SK-N-SH treated with all-trans-retinoic acid at 6 μM for 48 hours (cell line): ENCODE measurements around the gene FASN.

ENCODE experiments used
- ARNTL ChIP-seq: fragments of 450-650 bp; formaldehyde crosslinking; IDR thresholded peaks from 2 replicates; pipeline ENCODE4 v1.5.0; 2020; ENCODE audit warnings: low read depth, mild to moderate bottlenecking, moderate library complexity, borderline replicate concordance
- BACH2 ChIP-seq: fragments of 250-450 bp; sonication (Bioruptor Pico); IDR thresholded peaks from 2 replicates; pipeline ENCODE4 v1.9.0; 2021; ENCODE audit warnings: mild to moderate bottlenecking, borderline replicate concordance
- CSRNP3 ChIP-seq: fragments of 250-450 bp; sonication (Bioruptor Pico); IDR thresholded peaks from 2 replicates; pipeline ENCODE4 v1.5.1; 2021; ENCODE audit warnings: mild to moderate bottlenecking, moderate library complexity
- ISL1 ChIP-seq: fragments of 250-450 bp; sonication (Bioruptor Pico); IDR thresholded peaks from 2 replicates; pipeline ENCODE4 v2.1.2; 2022; ENCODE audit warnings: mild to moderate bottlenecking, moderate library complexity
- OSR1 ChIP-seq: fragments of 250-450 bp; sonication (Bioruptor Pico); IDR thresholded peaks from 2 replicates; pipeline ENCODE4 v1.8.0; 2022; ENCODE audit warnings: moderate library complexity, mild to moderate bottlenecking, inconsistent platforms
- PATZ1 ChIP-seq: fragments of 250-450 bp; sonication (Bioruptor Pico); IDR thresholded peaks from 2 replicates; pipeline ENCODE4 v1.8.0; 2020; ENCODE audit warnings: mild to moderate bottlenecking, moderate library complexity, borderline replicate concordance
- PPARA ChIP-seq: fragments of 250-450 bp; sonication (Bioruptor Pico); IDR thresholded peaks from 2 replicates; pipeline ENCODE4 v1.5.0; 2020; ENCODE audit warnings: mild to moderate bottlenecking, borderline replicate concordance
- RARB ChIP-seq: fragments of 250-450 bp; sonication (Bioruptor Pico); IDR thresholded peaks from 2 replicates; pipeline ENCODE4 v1.8.0; 2021; ENCODE audit warnings: mild to moderate bottlenecking, moderate library complexity
- SNAI2 ChIP-seq: fragments of 250-450 bp; sonication (Bioruptor Pico); IDR thresholded peaks from 2 replicates; pipeline ENCODE4 v1.5.0; 2020; ENCODE audit warnings: mild to moderate bottlenecking, moderate library complexity
- TCF4 ChIP-seq: fragments of 250-450 bp; sonication (Bioruptor Pico); IDR thresholded peaks from 2 replicates; pipeline ENCODE4 v1.8.0; 2021; ENCODE audit warnings: mild to moderate bottlenecking, moderate library complexity, borderline replicate concordance
- ZFP3 ChIP-seq: fragments of 250-450 bp; sonication (Bioruptor Pico); IDR thresholded peaks from 2 replicates; pipeline ENCODE4 v1.5.0; 2020; ENCODE audit warnings: mild to moderate bottlenecking, moderate library complexity
- ZFP30 ChIP-seq: fragments of 450-650 bp; formaldehyde crosslinking; IDR thresholded peaks from 2 replicates; pipeline ENCODE4 v1.5.0; 2022; ENCODE audit warnings: mild to moderate bottlenecking, moderate library complexity
- ZNF70 ChIP-seq: fragments of 450-650 bp; formaldehyde crosslinking; IDR thresholded peaks from 2 replicates; pipeline ENCODE4 v1.5.0; 2020; ENCODE audit warnings: mild to moderate bottlenecking, moderate library complexity
- ZNF8 ChIP-seq: fragments of 450-650 bp; formaldehyde crosslinking; IDR thresholded peaks from 2 replicates; pipeline ENCODE4 v1.5.0; 2020; ENCODE audit warnings: mild to moderate bottlenecking, moderate library complexity

GRCh38 chr17:82087961-82088837 is 9.8 kb downstream of the FASN start:
- no peak for TF ChIP-seq ZFP3 (CRISPR knock-in tag)
- TF ChIP-seq PATZ1, result no peak
- no peak for TF ChIP-seq ARNTL (CRISPR knock-in tag)
- TF ChIP-seq BACH2 (CRISPR knock-in tag), result no peak
- no peak for TF ChIP-seq RARB
- TF ChIP-seq CSRNP3 (CRISPR knock-in tag), result no peak
- no peak for TF ChIP-seq ZFP30
- TF ChIP-seq OSR1 (CRISPR knock-in tag), result no peak
- no peak for TF ChIP-seq TCF4 (CRISPR knock-in tag)
- no peak for TF ChIP-seq ISL1 (CRISPR knock-in tag)
- no peak for TF ChIP-seq ZNF70 (CRISPR knock-in tag)
- TF ChIP-seq SNAI2, result no peak
- no peak for TF ChIP-seq PPARA
- TF ChIP-seq ZNF8 (CRISPR knock-in tag), result no peak
